Neural cell (in vitro differentiated cells): ENCODE results near the gene IFI30. TPM values are rescaled to one million over a fixed set of nuclear protein-coding genes. Genes with fewer than 3 reads are reported as not detected.

Experiments
- H2AFZ ChIP-seq: fragments of 200-600, 300-800 bp; sonication (generic), shearing (Covaris generic); 2 replicates; pipeline ENCODE4 v1.6.0; 2014; ENCODE audit warnings: low read depth, mild to moderate bottlenecking, antibody characterized with exemption, low read length, moderate library complexity
- H3F3A ChIP-seq: fragments of 200-600 bp; shearing (Covaris generic); 2 replicates; pipeline ENCODE4 v1.6.1; 2016; ENCODE audit warnings: mild to moderate bottlenecking, moderate library complexity, mixed read lengths, antibody characterized with exemption, low read length; ENCODE audit not compliant: insufficient read depth, poor library complexity, severe bottlenecking
- H3K27ac ChIP-seq: fragments of 200-600, 300-800 bp; sonication (generic), shearing (Covaris generic); 2 replicates; pipeline ENCODE4 v1.5.1; 2014; ENCODE audit warnings: mild to moderate bottlenecking, low read length, moderate library complexity
- H3K27me3 ChIP-seq: fragments of 300-800, 200-600 bp; sonication (generic), shearing (Covaris generic); 2 replicates; pipeline ENCODE4 v1.6.0; 2014; ENCODE audit warnings: mild to moderate bottlenecking, low read depth, low read length, moderate library complexity; ENCODE audit not compliant: insufficient read depth
- H3K36me3 ChIP-seq: fragments of 300-800, 200-600 bp; sonication (generic), shearing (Covaris generic); 2 replicates; pipeline ENCODE4 v1.5.1; 2014; ENCODE audit warnings: mild to moderate bottlenecking, antibody characterized with exemption, low read length, moderate library complexity; ENCODE audit not compliant: insufficient read depth
- H3K4me2 ChIP-seq: fragments of 300-800, 200-600 bp; sonication (generic), shearing (Covaris generic); 2 replicates; pipeline ENCODE4 v1.6.0; 2014; ENCODE audit warnings: mild to moderate bottlenecking, low read length
- H3K4me3 ChIP-seq: fragments of 300-800, 200-600 bp; sonication (generic), shearing (Covaris generic); 2 replicates; pipeline ENCODE4 v1.5.1; 2014; ENCODE audit warnings: mild to moderate bottlenecking, low read length, moderate library complexity
- H3K79me2 ChIP-seq: fragments of 200-600 bp; shearing (Covaris generic); replicated peaks from 2 replicates; pipeline ENCODE4 v1.6.0; 2014; ENCODE audit warnings: mild to moderate bottlenecking, low read length, moderate library complexity; ENCODE audit not compliant: insufficient read depth
- H3K9ac ChIP-seq: fragments of 300-800, 200-600 bp; sonication (generic), shearing (Covaris generic); 2 replicates; pipeline ENCODE4 v1.6.1; 2016; ENCODE audit warnings: mild to moderate bottlenecking, low read length, mixed read lengths
- H3K9me2 ChIP-seq: fragments of 200-600 bp; shearing (Covaris generic); 2 replicates; pipeline ENCODE4 v1.6.1; 2016; ENCODE audit warnings: mild to moderate bottlenecking, low read length, mixed read lengths; ENCODE audit not compliant: insufficient read depth
- H3K9me3 ChIP-seq: fragments of 200-600, 300-800 bp; sonication (generic), shearing (Covaris generic); 2 replicates; pipeline ENCODE4 v1.6.1; 2016; ENCODE audit warnings: mild to moderate bottlenecking, mixed run types, low read length, moderate library complexity, mixed read lengths
- H4K20me1 ChIP-seq: fragments of 200-600 bp; shearing (Covaris generic); 2 replicates; pipeline ENCODE4 v1.6.1; 2016; ENCODE audit warnings: mild to moderate bottlenecking, mixed run types; ENCODE audit not compliant: insufficient read depth
- CTCF ChIP-seq: fragments of 450-650 bp; IDR thresholded peaks from 2 replicates; pipeline ENCODE4 v1.5.1; 2014; ENCODE audit warnings: antibody characterized with exemption, mild to moderate bottlenecking, moderate library complexity; ENCODE audit not compliant: poor library complexity, severe bottlenecking
- EP300 ChIP-seq: fragments of 450-650 bp; conservative IDR thresholded peaks from 2 replicates; pipeline ENCODE4 v1.6.1; 2014; ENCODE audit warnings: antibody characterized with exemption, mild to moderate bottlenecking, moderate library complexity; ENCODE audit not compliant: poor library complexity, severe bottlenecking
- MXI1 ChIP-seq: fragments of 450-650 bp; conservative IDR thresholded peaks from 2 replicates; pipeline ENCODE4 v1.6.1; 2014; ENCODE audit warnings: antibody characterized with exemption, mild to moderate bottlenecking; ENCODE audit not compliant: poor library complexity, severe bottlenecking
- POLR2AphosphoS5 ChIP-seq: IDR thresholded peaks from 2 replicates; pipeline ENCODE4 v1.6.1; 2012
- RAD21 ChIP-seq: fragments of 450-650 bp; conservative IDR thresholded peaks from 2 replicates; pipeline ENCODE4 v1.6.1; 2014; ENCODE audit warnings: antibody characterized with exemption, mild to moderate bottlenecking, moderate library complexity
- REST ChIP-seq: IDR thresholded peaks from 2 replicates; pipeline ENCODE4 v1.6.1; 2012; ENCODE audit warnings: borderline replicate concordance
- SMC3 ChIP-seq: fragments of 450-650 bp; conservative IDR thresholded peaks from 2 replicates; pipeline ENCODE4 v1.6.1; 2014; ENCODE audit warnings: antibody characterized with exemption, mild to moderate bottlenecking, moderate library complexity; ENCODE audit not compliant: poor library complexity
- TAF1 ChIP-seq: IDR thresholded peaks from 2 replicates; pipeline ENCODE4 v1.6.1; 2012; ENCODE audit warnings: low read depth
- polyA plus RNA-seq: library from polyadenylated mRNA; depleted of rRNA; stranded (reverse); fragments of >200 nt; gene quantifications from 2 replicates; pipeline ENCODE4 v1.2.3, GENCODE V29; 2014

The IFI30 gene
- polyA plus RNA-seq, 1 donor from 2014 or later = 0.82 TPM

GRCh38 chr19:18171605-18172327 lies 1.8 kb upstream of the IFI30 start:
- H3K4me3 ChIP-seq = no peak overlapping the region
- no peak overlapping the region for H2AFZ ChIP-seq
- H3K9ac ChIP-seq = no peak overlapping the region
- no peak for TF ChIP-seq CTCF
- no peak for TF ChIP-seq MXI1
- no peak for TF ChIP-seq RAD21
- no peak for TF ChIP-seq POLR2AphosphoS5
- no peak for TF ChIP-seq REST
- TF ChIP-seq EP300 = no peak
- no peak for TF ChIP-seq TAF1
- no peak for TF ChIP-seq SMC3
- H3K4me2 ChIP-seq = no peak overlapping the region
- H3K36me3 ChIP-seq = no peaks in the 10 kb centered on the region
- H3F3A ChIP-seq = no peaks in the 10 kb centered on the region
- H3K9me3 ChIP-seq = no peaks in the 10 kb centered on the region
- no peaks in the 10 kb centered on the region for H4K20me1 ChIP-seq
- H3K27me3 ChIP-seq = peaks cover 24% of the 10 kb centered on the region
- no peaks in the 10 kb centered on the region for H3K9me2 ChIP-seq
- H3K27ac ChIP-seq = no peak overlapping the region
- H3K79me2 ChIP-seq = no peaks in the 10 kb centered on the region

GRCh38 chr19:18172331-18173053 lies 1.1 kb upstream of the IFI30 start:
- Histone ChIP-seq H3F3A (no peaks in the 10 kb centered on the region), H3K9me3 (no peaks in the 10 kb centered on the region), H3K36me3 (no peaks in the 10 kb centered on the region), H3K9me2 (no peaks in the 10 kb centered on the region), H3K27me3 (peaks cover 24% of the 10 kb centered on the region), H3K4me2 (no peak overlapping the region), H3K79me2 (no peaks in the 10 kb centered on the region), H3K27ac (no peak overlapping the region), H2AFZ (no peak overlapping the region), H4K20me1 (no peaks in the 10 kb centered on the region), H3K9ac (no peak overlapping the region), H3K4me3 (no peak overlapping the region)
- no peak for TF ChIP-seq RAD21
- TF ChIP-seq EP300 = no peak
- no peak for TF ChIP-seq POLR2AphosphoS5
- no peak for TF ChIP-seq CTCF
